Muscle of arm (tissue), 12 donors: ENCODE data around the gene ZNF507. TPM values are rescaled to one million over a fixed set of nuclear protein-coding genes. Genes with fewer than 3 reads are reported as not detected.
"Not testable (repeated sequence)": the region's sequence is repeated elsewhere in the genome, so short reads cannot be mapped to it uniquely, and the experiment has no call there.

Experiments used
- DNase-seq: peaks from one replicate; pipeline ENCODE4 v3.0.0-alpha.2; 2013
- polyA plus RNA-seq, 12 donors: library from polyadenylated mRNA; unstranded; fragments of 120-200 nt; gene quantifications; one replicate each; pipeline ENCODE4 v1.2.1, GENCODE V29; 2013; ENCODE audit not compliant: insufficient read length in 12 of 12

ZNF507 gene
- polyA plus RNA-seq, 12 donors = 15.8 to 24.6 (median 18.1) TPM; not detected in 1

DNA sequence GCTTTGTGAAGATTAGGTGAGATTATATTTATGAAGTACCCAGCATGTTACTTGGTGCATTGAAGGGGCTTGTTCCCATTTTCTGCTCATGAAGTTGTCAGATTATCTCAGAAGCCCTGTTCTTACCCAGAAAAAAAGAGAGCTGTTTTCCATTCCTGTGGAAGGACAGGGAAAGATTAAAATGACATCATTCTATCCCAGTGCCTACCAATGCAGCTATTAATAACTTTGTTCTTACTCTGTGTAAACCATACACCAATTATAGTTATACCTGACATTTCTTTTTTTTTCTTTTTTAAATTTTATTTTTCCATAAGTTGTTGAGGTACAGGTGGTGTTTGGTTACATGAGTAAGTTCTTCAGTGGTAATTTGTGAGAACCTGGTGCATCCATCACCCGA is 18.6 kb downstream of the ZNF507 start:
- no peak for DNase-seq

GRCh38 chr19:32367063-32367462 is 21.7 kb downstream of the ZNF507 start:
- DNase-seq = no peak

- DNase-seq = no peak
These were observed 22.6 kb downstream of the ZNF507 start for GRCh38 chr19:32367948-32368536.

DNA sequence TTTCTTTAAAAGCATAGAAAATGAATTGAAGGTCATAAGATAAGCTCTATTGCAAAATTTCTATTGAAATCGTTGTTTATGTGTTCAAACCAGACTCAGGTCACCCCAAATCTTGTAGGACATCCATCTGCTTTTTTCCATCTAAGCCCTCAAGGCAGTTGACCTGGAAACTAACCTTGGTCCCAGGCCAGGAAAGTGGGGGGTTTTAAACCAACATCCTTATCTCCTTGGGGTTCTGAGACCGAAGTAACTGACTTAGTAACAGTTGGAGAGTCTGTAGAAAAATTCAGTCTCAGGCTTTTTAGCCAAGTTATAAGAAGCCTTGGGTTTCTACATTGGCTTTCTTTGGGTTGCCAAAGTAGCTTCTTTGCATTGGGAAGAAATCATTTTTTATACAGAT is 23.4 kb downstream of the ZNF507 start:
- DNase-seq = no peak

DNA sequence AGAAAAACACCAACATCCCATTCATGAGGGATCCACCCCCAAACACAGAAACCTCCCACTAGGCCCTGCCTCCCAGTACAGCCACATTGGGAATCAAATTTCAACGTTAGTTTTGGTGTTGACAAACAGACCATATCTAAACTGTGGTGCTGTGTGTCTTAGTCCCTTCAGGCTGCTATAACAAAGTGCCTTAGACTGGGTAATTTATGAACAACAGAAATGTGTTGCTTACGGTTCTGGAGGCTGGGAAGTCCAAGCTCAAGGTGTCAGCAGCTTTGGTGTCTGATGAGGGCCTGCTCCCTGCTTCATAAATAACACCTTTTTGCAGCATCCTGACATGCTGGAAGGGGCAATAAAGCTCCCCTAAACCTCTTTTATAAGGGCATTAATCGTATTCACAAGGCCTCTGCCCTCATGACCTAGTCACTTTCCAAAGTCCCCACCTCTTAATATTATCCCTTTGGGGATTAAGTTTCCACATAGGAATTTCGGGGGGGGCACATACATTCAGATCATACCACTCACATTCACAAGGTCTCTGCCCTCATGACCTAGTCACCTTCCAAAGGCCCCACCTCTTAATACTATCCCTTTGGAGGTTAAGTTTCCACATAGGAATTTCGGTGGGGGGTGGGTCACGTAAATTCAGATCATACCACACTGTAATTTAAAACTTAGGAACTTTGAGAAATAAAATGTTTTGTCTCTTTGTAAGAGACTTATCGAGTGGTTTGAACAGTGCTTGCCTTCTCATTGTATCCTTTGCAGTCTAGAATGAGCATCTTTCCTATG is 27.5 kb downstream of the ZNF507 start:
- no peak for DNase-seq

- DNase-seq = no peak
These were observed 28.3 kb downstream of the ZNF507 start for GRCh38 chr19:32373585-32374295.

DNA sequence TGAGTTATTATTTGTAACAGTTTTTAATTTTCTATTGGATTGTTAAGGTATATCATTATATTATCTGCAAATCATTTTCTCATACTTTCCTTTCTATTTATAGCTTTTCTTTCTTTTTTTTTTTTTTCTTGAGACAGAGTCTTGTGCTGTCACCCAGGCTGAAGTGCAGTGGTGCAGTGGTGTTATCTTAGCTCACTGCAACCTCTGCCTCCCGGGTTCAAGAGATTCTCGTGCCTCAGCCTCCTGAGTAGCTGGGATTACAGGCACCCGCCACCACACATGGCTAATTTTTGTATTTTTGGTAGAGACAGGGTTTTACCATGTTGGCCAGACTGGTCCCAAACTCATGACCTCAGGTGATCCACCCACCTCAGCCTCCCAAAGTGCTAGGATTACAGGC is 29.0 kb downstream of the ZNF507 start:
- DNase-seq = not testable (repeated sequence)

GRCh38 chr19:32377088-32377487 is 31.7 kb downstream of the ZNF507 start:
- not testable (repeated sequence) for DNase-seq

GRCh38 chr19:32380269-32380668 is 34.9 kb downstream of the ZNF507 start:
- DNase-seq = no peak

- DNase-seq = no peak
These were observed 42.4 kb downstream of the ZNF507 start for GRCh38 chr19:32387701-32388392.

DNA sequence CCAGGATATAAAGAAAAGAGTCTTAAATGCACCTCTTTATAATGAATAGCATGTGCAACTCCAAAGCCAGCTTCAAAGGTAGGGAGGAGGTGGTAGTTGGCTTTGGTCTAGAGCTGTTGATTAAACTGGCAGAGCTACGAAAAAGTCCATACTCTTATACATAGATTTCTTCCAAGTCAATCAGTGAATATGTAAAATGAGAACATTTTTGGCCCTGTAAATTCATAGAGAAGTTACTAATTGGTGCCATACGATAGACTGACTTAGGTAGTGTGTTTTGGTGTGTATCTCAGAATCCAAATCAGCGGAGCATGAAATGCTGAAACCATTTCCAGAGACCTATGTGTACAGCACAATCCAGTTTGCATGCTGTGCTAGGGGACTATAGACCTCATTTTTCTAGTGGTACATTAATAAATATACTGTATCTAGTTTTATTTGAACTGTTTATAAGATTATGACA is 43.0 kb downstream of the ZNF507 start:
- no peak for DNase-seq

DNA sequence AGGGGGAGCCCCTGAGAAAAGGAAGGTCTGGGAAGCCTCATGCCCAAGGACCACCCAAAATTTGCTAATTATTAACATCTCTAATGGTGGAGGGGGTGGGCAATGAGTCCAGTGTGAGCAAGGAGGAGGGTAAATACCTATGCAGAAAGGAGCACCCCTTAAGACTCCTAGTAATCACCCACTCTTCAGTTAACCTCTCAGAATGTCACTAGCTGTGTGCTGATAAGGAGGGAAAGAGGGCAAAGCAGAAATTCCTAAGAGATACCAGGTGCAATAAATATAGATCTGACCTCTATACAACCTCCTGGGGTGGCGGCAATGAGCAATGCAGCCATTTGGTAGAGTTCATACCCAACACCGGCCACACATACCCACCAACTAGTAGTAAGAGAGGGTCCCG is 47.5 kb downstream of the ZNF507 start:
- no peak for DNase-seq

- DNase-seq = no peak
These were observed 50.7 kb downstream of the ZNF507 start for GRCh38 chr19:32396046-32396652.

- DNase-seq = no peak
These were observed 52.3 kb downstream of the ZNF507 start for GRCh38 chr19:32397671-32398101.

DNA sequence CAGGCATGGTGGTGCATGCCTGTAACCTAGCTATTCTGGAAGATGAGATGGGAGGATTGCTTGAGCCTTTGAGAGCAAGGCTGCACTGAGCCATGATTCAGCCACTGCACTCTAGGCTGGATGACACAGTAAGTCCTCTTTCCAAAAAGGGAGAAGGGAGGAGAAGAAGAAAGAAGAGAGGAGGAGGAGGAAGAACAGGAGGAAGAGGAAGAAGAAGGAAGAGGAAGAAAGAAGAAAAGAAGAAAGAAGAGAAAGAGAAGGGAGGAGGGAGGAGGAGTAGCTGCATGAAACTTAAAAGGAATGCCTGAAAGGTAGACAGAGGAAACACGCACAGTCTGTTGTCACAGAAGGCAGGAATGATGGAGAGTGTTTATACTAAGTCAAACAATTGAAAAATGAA is 56.6 kb downstream of the ZNF507 start:
- no peak for DNase-seq

- DNase-seq = no peak
These were observed 58.0 kb downstream of the ZNF507 start for GRCh38 chr19:32403291-32403995.

DNA sequence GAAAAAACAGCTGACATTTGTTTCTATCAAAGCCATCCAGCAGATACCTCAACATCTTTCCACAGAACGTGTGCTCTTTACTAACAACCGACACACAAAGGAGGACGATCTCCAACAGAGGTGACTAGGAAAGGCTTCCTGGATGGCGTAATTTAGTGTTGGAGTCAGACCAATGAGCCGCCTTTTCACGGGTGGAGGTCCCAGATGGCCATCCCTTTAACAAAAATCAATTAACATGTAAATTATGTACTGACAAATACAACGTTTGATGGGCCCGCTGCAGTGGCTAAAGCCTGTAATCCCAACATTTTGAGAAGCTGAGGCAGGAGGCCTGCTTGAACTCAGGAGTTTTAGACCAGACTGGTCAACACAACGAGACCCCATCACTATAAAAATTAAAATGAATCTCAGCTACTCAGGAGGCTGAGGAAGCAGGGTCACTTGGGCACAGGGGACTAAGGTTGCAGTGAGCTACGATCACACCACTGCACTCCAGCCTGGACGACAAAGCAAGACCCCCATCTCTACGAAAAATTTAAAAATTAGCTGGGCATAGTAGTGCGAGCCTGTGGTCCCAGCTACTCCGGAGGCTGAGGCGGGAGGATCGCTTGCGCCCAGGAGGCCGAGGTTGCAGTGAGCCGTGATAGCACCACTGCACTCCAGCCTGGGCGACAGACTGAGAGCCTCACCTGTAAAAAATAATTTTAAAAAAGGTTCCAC is 59.0 kb downstream of the ZNF507 start:
- no peak for DNase-seq

GRCh38 chr19:32404933-32405430 is 59.6 kb downstream of the ZNF507 start:
- DNase-seq = peak; percentile 63

GRCh38 chr19:32405431-32406160 is 60.2 kb downstream of the ZNF507 start, which contains the start of gene DPY19L3:
Gene DPY19L3 (plus strand): TSS chr19:32405770. CDS start chr19:32408254, 2,484 bp downstream.
- peak; percentile 96 for DNase-seq
